ENCODE results near the gene RYR2.

DNA sequence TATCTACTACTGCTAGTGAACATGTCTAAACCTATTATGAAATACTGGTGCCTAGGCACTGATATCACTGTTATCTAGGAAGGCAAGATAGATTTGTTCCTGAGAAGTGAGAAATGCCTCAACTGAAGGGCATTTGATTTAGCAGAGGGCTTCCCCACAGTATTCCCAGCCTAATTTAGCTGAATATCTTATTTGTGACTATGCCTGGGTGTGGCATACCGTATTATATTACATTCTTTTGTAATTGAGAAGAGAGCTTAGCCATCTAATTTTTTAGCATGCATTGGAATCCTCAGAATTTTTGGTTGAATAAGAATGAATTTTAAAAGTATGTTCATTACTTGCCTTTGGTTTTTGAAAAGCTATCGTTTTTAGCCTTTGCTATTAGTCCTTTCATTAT is 749.6 kb downstream of the RYR2 start:
- TF ChIP-seq, protein P1, sequence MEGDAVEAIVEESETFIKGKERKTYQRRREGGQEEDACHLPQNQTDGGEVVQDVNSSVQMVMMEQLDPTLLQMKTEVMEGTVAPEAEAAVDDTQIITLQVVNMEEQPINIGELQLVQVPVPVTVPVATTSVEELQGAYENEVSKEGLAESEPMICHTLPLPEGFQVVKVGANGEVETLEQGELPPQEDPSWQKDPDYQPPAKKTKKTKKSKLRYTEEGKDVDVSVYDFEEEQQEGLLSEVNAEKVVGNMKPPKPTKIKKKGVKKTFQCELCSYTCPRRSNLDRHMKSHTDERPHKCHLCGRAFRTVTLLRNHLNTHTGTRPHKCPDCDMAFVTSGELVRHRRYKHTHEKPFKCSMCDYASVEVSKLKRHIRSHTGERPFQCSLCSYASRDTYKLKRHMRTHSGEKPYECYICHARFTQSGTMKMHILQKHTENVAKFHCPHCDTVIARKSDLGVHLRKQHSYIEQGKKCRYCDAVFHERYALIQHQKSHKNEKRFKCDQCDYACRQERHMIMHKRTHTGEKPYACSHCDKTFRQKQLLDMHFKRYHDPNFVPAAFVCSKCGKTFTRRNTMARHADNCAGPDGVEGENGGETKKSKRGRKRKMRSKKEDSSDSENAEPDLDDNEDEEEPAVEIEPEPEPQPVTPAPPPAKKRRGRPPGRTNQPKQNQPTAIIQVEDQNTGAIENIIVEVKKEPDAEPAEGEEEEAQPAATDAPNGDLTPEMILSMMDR (IDR thresholded peaks at IDR 0.05) = no peak
- TF ChIP-seq REST (IDR thresholded peaks at IDR 0.05; ENCODE audit: insufficient read depth in 1 of 2, low read depth in 2 of 2, low read length in 1 of 2) = no peak

Measured in Panc1 (cell line).